GM10248 (cell line): ENCODE data around the gene BPNT1.

ENCODE experiments used
- CTCF ChIA-PET: fragments of 300-600 bp; sonication (Branson Sonifier 250); formaldehyde crosslinking; extraction: SDS; loops from one replicate; lab custom pipeline; 2021; ENCODE audit warnings: antibody characterized with exemption; lab: Yijun Ruan, JAX
- POLR2A ChIA-PET: fragments of 350-650 bp; sonication (Branson Sonifier 250); formaldehyde crosslinking; extraction: SDS; loops from one replicate; lab custom pipeline; 2020; ENCODE audit warnings: antibody characterized with exemption; lab: Yijun Ruan, JAX
- DNase-seq: peaks from one replicate; pipeline ENCODE4 v3.0.0; 2012; ENCODE audit errors: extremely low spot score
- CTCF ChIP-seq: IDR thresholded peaks from 2 replicates; pipeline ENCODE4 v1.5.1; 2012; ENCODE audit warnings: mild to moderate bottlenecking, low read depth; ENCODE audit errors: extremely low read depth, missing control alignments, control extremely low read depth

Gene BPNT1

GRCh38 chr1:220046052-220046930 lies 43.3 kb downstream of the BPNT1 start, which contains the start of gene EPRS1:
EPRS1 (minus strand) TSS chr1:220046505; CDS start chr1:220046388, 117 bp downstream.
- peak; percentile 93 for DNase-seq
- TF ChIP-seq CTCF, result peak; percentile 41
- CTCF ChIA-PET, result interaction anchor here (0.7 to 1.2 kb wide), 3 partner anchors 21 to 34 kb away, joined by 4 to 6 read pairs (median 5); no protein-coding TSS in a partner anchor
- POLR2A ChIA-PET, result interaction anchor here (0.7 kb wide), 1 partner anchor 49 kb away, joined by 10 read pairs; no protein-coding TSS in a partner anchor

DNA sequence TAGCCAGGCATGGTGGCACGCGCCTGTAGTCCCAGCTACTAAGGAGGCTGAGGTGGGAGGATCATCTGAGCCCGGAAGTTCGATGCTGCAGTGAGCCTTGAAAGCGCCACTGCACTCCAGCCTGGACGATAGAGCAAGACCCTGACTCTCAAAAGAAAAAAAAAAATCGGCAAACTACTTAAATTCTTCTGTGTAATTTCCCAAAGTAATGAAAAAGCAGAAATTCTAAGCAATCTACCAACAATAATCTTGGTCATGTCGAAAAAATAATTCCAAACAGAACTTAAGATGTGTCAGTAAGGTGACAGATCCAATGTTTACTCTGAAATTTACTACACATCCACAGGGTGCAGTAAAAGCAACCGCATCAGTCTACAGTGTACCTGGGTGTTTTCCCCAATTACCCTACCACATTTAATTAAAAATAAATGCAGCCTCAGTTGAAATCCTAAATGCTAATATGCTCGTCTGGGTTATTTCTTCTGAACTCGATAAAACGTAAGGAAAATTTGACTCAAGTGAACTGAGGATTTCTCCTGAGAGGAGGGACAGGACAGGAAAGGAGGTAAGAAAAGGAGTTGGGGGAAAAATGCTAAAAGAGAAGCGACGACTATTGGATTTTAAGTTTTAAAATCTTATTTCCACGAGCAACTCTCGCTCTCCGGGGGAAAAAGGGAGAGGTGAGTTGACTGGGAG lies 44.1 kb downstream of the BPNT1 start:
- ChIA-PET CTCF (interaction anchor here (0.7 to 1.2 kb wide), 3 partner anchors 22 to 33 kb away, joined by 4 to 6 read pairs (median 5); no protein-coding TSS in a partner anchor), POLR2A (no interaction called here)
- no peak for TF ChIP-seq CTCF
- DNase-seq, result no peak

DNA sequence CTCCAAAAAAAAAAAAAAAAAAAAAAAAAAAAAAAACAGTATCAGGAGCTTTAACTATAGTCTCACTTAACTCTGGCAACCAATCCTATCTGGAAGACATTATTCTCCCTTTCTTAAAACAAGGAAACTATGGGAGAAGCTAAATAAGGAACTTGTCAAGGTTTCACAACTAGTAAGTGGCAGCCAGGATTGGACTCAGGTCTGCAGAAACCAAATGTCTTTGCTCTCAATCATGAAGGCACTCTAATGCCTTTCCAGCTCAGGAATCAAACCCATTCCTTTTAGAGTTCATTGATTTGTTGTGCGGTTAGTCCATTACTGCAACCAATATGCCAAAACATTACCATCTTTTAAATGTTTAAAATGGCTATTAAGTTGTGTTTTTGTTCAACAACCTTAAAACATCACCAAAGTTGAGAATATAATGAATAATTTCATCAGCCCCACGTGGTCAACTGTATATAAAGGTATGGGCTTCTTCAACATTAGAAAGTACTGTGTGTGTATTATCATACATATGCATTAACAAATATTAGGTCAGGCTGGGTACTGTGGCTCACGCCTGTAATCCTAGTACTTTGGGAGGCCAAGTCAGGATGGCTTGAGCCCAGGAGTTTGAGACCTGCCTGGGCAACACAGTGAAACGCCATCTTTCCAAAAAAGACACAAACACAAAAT lies 44.8 kb downstream of the BPNT1 start:
- POLR2A ChIA-PET, result no interaction called here
- DNase-seq, result no peak
- TF ChIP-seq CTCF, result no peak
- CTCF ChIA-PET, result interaction anchor here (1.1 kb wide), 1 partner anchor 9 kb away, joined by 5 read pairs; no protein-coding TSS in a partner anchor

DNA sequence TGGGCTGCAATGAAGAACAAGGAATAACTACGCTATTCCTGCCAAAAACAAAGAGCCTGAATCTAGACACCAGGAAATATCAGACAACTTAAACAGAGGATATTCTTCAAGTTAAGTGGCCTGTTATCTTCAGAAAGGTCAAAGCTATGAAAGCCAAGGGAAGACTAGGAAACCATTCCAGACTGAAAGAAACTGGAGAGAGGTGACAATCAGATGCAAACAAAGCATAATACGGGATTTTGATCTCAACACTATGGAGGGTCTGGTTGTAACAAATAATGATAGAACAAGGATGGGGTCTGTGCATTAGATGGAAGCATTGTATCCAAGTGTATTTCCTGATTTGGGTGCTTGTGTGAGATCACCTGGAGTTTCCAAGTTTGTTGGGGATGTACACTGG lies 45.9 kb downstream of the BPNT1 start:
- ChIA-PET CTCF (interaction anchor here (1.4 to 2.1 kb wide), 2 partner anchors 11 to 55 kb away, joined by 6 read pairs; no protein-coding TSS in a partner anchor), POLR2A (interaction anchor here (0.6 kb wide), 1 partner anchor 32 kb away, joined by 3 read pairs; no protein-coding TSS in a partner anchor)
- DNase-seq, result no peak
- TF ChIP-seq CTCF, result no peak

DNA sequence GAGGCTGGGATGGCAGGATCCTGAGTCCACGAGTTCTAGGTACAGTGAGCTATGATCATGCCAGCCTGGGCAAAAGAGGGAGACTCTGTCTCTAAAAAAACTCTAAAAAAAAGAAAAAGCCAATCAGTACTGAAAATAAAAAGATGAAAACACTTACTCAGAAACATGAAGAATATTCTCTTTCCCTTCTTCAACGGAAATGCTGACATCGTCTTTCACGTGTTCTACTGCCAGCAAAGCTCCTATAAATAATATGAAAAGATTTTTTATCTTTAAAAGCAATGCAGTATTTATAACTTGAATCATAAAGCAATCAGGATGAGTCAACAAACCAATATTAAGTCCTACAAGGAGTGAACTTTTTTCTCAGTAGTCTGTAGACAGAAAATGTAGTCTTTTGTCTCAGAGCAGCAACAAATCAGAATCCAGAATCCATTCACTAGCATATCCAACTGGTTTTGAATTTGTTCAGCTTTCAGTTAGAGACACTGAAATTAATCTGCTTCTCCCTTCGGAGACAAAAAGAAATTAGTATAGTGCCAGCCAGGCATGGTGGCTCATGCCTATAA lies 49.5 kb downstream of the BPNT1 start:
- ChIA-PET CTCF (interaction anchor here (0.6 to 1.5 kb wide), 2 partner anchors 14 to 24 kb away, joined by 3 read pairs; no protein-coding TSS in a partner anchor), POLR2A (interaction anchor here (0.7 kb wide), 1 partner anchor 246 kb away, joined by 7 read pairs; no protein-coding TSS in a partner anchor)
- no peak for TF ChIP-seq CTCF
- DNase-seq, result no peak
